HG03135 (cell line): ENCODE measurements around the gene SORCS2.

ENCODE experiments used
- ATAC-seq: cut with Tn5 transposase; IDR thresholded peaks from one replicate; pipeline ENCODE4 v1.9.1; 2021; ENCODE audit warnings: mild to moderate bottlenecking, moderate library complexity; ENCODE audit not compliant: unreplicated experiment

SORCS2 gene

DNA sequence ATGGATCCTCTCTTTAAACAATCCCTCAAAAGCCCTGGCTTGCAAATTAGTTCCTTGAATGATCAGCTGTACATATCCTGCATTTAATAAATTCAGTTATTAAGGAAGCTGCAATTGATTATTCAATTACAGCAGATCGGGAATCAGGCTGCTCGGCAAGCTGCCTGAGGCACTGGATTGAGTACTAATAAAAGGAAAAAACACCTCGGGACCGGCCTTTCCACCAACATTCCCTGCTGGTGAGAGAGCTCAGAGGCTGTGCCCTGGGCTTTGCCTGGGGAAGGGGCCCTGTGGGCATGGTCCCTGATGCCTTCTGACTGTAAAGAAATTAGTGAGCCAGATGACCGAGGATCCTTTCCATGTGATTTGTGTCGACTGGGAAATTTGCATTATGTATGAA is 69.2 kb downstream of the SORCS2 start:
- ATAC-seq, result no peak

DNA sequence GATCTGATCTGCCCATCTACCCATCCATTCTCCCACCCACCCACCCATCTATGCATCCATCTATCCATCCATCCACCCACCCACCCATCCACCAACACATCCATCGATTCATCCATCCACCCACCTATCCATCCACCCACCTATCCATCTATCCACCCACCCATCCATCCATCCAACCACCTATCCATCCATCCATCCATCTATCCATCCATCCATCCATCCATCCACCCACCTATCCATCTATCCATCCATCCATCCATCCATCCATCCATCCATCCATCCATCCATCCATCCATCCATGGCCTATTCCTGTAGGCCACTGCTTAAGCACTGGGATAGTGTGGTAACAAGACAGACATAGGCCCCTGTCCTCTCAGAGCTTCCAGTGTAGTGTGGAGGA is 69.8 kb downstream of the SORCS2 start:
- no peak for ATAC-seq

DNA sequence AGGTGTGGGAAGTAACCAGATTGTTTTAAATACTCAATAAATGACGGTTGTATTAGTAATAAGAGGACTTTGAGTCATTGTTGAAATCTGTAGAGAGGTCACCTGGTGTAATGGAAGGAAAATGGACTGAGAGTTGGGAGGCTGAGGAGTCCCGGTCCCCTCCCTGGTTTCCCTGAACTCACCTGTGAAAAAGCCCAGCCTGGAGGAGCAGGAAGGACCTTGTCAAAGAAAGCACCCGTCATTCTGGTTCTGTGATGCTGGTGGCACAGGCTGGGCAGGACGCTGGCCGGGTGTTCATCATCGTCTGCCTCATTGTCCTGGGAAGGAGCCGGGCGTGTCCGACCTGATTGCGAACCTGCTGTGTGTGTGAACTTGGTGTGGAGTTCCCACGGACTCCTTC is 70.8 kb downstream of the SORCS2 start:
- no peak for ATAC-seq

GRCh38 chr4:7264694-7265093 is 72.4 kb downstream of the SORCS2 start:
- no peak for ATAC-seq

DNA sequence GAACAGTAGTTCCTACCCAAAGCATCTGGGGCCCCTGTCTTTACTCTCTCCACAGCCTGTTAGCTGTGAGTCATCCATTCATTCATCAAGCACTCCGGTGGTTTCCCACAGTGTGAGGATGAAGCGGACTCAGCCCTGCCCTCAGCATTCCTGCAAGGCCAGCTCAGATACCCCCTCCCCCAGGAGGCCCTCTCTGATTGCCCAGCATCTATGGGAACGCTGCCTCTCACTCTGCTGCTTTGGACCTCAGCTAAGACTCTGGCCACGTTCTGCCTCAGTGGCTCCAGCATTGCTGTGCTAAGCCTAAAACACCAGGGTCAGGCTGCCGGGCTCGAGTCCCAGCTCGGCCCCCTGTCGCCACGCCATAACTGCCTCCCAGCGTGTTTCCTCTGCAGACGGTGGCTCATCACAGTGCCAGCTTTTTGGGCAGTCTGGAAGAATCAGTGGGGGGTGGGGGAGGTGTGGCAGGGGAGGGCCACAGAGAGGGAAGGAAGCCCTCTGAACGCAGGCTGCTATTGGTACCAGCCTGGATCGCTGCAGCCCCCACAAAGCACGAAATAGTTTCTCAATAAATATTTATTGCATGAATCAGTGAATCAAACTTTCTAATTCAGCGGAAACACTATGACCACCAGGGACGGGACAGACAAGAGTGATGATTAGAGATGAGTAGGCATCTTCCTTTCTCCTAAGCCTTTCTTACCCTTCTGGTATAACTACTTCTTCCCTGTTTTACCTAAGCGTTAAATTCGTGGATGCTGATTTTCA is 74.4 kb downstream of the SORCS2 start:
- no peak for ATAC-seq

GRCh38 chr4:7267829-7268228 is 75.5 kb downstream of the SORCS2 start:
- ATAC-seq, result no peak

- ATAC-seq, result no peak
Observed at GRCh38 chr4:7268941-7269340, 76.6 kb downstream of the SORCS2 start.

DNA sequence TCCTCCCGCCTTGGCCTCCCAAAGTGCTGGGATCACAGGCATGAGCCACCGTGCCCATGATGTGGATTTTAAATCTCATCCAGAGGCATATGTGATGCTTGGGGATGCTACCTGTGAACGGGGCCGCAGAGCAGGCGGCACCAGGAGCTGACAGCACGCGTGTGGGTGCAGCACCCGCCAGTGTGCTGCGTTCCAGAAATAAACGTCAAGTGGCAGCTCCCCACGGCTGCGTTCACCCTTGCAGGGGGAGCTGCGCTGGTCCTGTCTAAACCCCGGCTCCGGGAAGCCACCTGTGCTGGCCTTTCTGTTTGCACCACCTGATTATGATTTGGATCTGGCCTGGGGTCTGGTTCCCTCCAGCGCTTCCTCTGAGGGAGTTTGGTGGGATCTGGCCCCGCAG is 77.8 kb downstream of the SORCS2 start:
- no peak for ATAC-seq

GRCh38 chr4:7272404-7272803 is 80.1 kb downstream of the SORCS2 start:
- ATAC-seq, result no peak

DNA sequence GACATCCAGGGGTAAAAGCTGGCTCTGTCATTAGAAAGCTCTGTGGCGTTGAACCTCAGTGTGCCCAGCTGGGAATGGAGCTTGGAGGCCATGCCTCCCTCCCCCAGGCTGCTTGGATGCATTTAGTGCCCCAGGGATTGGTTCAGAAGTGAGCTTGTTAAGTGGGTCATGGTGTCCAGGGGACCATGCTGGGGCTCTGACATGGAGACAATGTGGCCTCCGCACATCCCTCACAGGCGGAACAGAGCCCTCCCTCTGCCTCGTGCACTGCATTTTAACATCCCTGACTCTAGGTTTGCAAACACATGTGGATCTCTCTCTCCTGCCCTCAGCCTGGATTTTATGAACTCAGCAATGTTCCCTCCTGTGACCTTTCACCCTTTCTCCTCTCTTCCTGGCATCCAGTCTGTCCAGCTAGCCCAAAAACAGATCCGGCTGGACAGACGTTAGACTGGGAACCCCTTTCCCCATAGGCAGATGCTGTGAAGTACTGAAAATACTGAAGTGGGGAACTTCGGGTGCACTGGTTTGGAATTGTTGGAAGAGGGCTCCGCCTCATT is 81.5 kb downstream of the SORCS2 start:
- no peak for ATAC-seq

DNA sequence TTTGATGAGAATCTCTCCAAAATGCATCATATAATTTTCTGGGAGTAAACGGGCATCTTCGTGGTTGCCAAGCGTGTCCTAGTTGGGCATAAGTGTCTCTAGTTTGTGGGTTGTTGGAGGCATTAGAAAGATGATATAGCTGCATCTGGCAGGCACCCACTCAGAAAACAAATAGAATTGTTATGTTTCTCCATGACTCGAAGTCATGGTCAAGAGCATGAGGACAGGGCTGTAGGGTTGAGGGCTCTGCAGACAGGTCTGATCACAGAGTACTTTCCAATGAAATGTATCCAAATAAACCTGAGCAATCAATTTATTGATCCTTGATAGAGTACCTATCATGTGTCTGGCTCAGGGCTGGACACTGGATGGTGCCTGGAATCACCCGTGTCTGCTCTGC is 82.7 kb downstream of the SORCS2 start:
- ATAC-seq, result no peak

- ATAC-seq, result no peak
Observed at GRCh38 chr4:7275490-7276154, 83.3 kb downstream of the SORCS2 start.

DNA sequence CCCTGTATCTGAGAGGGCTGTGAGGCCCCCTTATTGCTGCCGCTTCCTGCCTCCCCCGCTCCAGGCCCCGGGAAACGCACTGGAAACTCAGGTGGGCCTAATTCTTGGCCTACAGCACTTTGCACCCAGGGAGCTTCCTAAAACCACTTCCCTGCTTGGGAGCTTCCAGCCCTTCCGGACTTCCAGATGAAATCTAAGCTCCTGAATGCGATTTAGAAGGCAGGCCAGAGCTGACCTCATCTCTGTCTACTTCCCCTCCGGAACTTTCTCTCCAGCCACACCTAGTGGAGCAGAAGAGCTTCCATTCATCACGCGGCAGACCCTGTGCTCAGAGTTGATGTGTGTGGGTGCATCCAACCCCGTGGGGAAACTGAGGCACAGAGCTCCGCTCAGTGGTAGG is 84.2 kb downstream of the SORCS2 start:
- no peak for ATAC-seq

DNA sequence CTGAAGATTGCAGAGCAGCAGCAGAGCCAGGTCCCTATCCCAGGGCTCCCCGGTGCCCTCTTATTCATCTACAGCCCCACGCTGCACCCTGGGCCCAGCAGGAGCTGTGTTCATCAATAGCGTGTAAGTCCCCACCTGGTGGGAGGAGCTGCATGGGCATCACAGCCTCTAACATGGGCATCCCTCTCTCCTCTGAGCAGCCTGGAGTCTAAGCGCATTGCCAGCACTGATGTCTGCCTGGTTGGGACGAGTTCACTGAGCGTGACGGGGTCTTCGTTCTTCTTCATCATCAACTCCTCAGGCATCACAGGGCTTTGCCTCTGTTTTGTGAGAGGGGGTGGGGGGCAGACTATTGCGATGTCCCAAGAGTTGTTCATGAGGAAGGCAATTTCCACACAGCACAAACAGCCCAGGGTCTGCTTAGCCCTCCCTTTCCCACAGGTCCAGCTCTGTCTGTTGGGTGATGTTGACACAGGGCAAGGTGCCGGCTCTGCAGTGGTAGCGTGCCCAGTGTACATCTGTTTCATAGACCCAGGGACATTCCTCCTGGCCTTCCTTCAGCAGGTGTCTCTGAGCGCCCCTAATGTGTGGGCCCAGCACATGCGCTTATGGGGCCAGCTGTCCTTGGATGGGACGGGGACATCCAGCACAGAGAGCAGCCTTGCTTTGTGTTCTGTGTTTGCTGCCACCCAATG is 85.9 kb downstream of the SORCS2 start:
- no peak for ATAC-seq

- no peak for ATAC-seq
Observed at GRCh38 chr4:7278981-7279380, 86.6 kb downstream of the SORCS2 start.

DNA sequence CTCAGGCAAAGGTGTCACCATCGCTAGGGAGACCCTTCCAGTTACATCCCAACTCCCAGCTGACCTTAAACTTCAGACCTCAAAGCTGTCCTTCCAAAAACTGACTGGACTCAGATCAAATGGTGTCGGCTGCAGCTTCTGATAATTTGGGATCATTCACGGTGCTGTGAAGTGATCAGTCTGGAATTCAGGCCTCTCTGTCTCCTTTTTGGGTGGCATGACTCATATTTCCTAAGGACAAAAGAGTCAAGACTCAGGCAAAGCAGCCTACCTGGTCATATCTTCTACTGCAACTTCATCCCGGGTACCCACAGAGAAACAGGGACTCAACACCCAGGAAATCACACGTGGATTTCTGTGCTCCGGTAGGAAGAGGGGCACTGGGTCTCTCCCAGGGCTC is 87.6 kb downstream of the SORCS2 start:
- ATAC-seq, result no peak

GRCh38 chr4:7280926-7281690 is 88.8 kb downstream of the SORCS2 start:
- no peak for ATAC-seq

DNA sequence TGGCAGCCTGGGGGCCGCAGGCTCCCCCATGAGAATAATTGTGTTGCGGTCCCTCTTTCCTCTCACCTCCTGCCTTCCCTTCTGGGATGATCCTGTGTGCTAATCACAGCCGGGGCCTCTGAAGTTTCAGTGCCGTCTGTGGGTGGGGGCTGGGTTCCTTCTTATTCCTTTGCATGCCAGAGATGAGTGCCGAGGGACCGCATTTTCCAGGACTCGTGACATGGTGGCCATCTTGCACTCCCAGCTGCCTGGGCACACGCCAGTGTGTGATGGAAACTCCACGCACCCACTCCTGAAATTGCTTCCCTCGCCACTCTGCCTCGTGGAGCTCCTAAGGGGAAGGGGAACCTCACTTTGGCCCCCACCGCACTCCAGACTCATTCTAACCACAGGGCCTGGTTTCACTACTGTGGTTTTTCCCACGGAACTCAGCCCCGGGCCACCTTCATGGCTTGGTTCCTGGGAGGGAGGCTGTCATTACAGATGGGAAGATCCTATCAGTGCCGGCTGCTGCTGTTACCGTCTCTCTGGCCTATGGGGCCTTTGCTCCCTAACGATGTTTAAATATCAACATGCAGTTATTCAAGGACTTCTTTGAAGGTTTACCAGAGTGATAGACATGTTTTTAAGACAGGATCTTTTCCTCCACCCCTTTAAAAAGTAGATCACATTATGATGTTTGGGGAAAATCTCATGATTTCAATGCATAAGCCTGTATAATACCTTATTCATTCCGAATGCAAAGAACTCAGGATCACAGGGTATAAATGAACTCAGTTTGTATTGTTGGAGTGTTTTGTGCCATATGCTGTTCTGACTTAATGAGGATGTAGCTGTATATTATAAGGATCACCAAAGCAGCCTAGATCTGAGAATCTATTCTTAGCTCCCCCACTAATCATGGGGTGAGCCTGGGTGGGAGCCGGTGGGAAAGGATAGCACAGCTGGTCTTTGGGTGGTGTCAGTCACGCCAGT is 89.6 kb downstream of the SORCS2 start:
- ATAC-seq, result no peak

DNA sequence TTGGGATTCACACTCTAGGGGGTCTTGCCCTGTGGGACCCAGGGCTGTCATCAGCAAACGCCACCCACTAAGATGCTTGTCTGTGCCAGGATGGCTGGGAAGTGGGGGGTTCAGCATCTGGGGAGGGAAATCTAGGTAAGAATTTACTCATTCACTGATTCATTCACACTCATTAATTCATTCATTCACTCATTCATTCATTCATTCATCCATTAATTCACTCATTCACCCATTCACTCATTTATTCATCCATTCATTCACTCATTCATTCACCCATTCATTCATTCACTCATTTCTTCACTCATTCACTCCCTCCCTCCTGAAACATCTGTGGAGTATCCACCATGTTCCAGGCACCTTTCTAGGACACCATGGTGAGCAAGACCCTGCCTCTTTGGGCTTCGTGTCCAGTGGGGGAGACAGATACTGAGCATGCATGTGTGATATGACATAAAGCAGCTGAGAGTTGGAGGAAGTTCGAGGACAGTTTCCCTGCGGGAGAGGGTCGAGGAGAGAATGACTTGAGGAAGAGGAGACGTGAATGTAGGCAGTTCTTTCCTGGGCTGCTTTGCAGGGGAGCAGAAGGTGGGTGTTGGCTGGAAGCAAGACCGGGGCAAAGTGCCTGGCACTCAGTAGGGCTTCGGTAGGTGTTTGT is 90.6 kb downstream of the SORCS2 start:
- no peak for ATAC-seq
